ENCODE measurements around the gene ANKK1. TPM values are rescaled to one million over a fixed set of nuclear protein-coding genes. Genes with fewer than 3 reads are reported as not detected.

Gene ANKK1
- total RNA-seq, 1 experiment from 2014 or later: 0.22 TPM

- Histone ChIP-seq H3K27ac (ENCODE audit: low read length) (no peak overlapping the region), H3K79me2 (ENCODE audit: low read length) (no peaks in the 10 kb centered on the region), H3K9me2 (replicated peaks; ENCODE audit: low read length) (no peaks in the 10 kb centered on the region), H3K4me3 (ENCODE audit: low read length) (no peak overlapping the region), H3K27me3 (ENCODE audit: low read length) (peaks cover 9% of the 10 kb centered on the region; the same call in 1 of the 2 replicates), H3K9ac (ENCODE audit: low read length) (no peak overlapping the region), H3K36me3 (ENCODE audit: low read depth, low read length) (no peaks in the 10 kb centered on the region), H3K9me3 (ENCODE audit: low read length) (no peaks in the 10 kb centered on the region), H3F3A (ENCODE audit: low read length, unreplicated experiment) (no peaks in the 10 kb centered on the region), H2AFZ (ENCODE audit: low read length) (no peak overlapping the region), H3K4me1 (ENCODE audit: insufficient read depth, low read length) (no peaks in the 10 kb centered on the region), H4K20me1 (ENCODE audit: low read length) (no peaks in the 10 kb centered on the region), H3K4me2 (ENCODE audit: low read length) (no peak overlapping the region)
- no peak for ATAC-seq
- CTCF ChIA-PET: no interaction called here
- no peak for DNase-seq
- POLR2A ChIA-PET (ENCODE audit: unreplicated experiment): no interaction called here
- intact Hi-C loops (cut with micrococcal nuclease): no loop called here
- TF ChIP-seq EZH2 (IDR thresholded peaks at IDR 0.05; ENCODE audit: low read length, unreplicated experiment) (no peak), EZH2phosphoT487 (IDR thresholded peaks at IDR 0.05; ENCODE audit: borderline replicate concordance, low read length) (no peak)
- TF ChIP-seq, protein P1, sequence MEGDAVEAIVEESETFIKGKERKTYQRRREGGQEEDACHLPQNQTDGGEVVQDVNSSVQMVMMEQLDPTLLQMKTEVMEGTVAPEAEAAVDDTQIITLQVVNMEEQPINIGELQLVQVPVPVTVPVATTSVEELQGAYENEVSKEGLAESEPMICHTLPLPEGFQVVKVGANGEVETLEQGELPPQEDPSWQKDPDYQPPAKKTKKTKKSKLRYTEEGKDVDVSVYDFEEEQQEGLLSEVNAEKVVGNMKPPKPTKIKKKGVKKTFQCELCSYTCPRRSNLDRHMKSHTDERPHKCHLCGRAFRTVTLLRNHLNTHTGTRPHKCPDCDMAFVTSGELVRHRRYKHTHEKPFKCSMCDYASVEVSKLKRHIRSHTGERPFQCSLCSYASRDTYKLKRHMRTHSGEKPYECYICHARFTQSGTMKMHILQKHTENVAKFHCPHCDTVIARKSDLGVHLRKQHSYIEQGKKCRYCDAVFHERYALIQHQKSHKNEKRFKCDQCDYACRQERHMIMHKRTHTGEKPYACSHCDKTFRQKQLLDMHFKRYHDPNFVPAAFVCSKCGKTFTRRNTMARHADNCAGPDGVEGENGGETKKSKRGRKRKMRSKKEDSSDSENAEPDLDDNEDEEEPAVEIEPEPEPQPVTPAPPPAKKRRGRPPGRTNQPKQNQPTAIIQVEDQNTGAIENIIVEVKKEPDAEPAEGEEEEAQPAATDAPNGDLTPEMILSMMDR (conservative IDR thresholded peaks at IDR 0.05; ENCODE audit: low read depth, low read length): no peak
- BruUV-seq (replicated peaks): no TSS peak
Observed at GRCh38 chr11:113397212-113397611, 9.6 kb downstream of the ANKK1 start.

DNA sequence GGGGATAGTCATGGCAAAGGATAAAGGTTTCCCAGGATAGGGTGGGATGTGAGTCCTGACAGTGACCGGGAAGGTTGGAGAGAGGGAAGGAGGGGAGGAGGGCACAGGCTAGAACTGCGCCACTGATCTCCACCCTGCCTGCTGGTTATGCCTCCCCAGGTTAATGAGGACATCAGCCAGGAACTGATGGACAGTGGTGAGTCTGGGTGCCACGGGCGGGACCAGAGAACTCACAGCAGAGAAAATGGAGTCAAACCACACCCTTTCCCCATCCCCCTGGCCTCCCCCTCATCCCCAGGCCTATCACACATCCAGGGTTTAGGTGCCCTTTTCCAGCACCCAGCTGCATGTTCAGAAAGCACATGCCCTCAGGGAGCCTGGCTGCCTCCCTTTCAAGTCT is 10.2 kb downstream of the ANKK1 start:
- Histone ChIP-seq H3K36me3 (ENCODE audit: low read depth, low read length) (no peaks in the 10 kb centered on the region), H3K27ac (ENCODE audit: low read length) (no peak overlapping the region), H3K4me2 (ENCODE audit: low read length) (no peak overlapping the region), H3F3A (ENCODE audit: low read length, unreplicated experiment) (no peaks in the 10 kb centered on the region), H3K9me3 (ENCODE audit: low read length) (no peaks in the 10 kb centered on the region), H3K27me3 (ENCODE audit: low read length) (peaks cover 9% of the 10 kb centered on the region; the same call in 1 of the 2 replicates), H3K9ac (ENCODE audit: low read length) (no peak overlapping the region), H2AFZ (ENCODE audit: low read length) (no peak overlapping the region), H4K20me1 (ENCODE audit: low read length) (no peaks in the 10 kb centered on the region), H3K79me2 (ENCODE audit: low read length) (no peaks in the 10 kb centered on the region), H3K4me1 (ENCODE audit: insufficient read depth, low read length) (no peaks in the 10 kb centered on the region), H3K4me3 (ENCODE audit: low read length) (no peak overlapping the region), H3K9me2 (replicated peaks; ENCODE audit: low read length) (no peaks in the 10 kb centered on the region)
- intact Hi-C loops (cut with micrococcal nuclease): no loop called here
- DNase-seq (no peak), ATAC-seq (no peak)
- TF ChIP-seq EZH2 (IDR thresholded peaks at IDR 0.05; ENCODE audit: low read length, unreplicated experiment) (no peak), EZH2phosphoT487 (IDR thresholded peaks at IDR 0.05; ENCODE audit: borderline replicate concordance, low read length) (no peak)
- TF ChIP-seq, protein P1 (conservative IDR thresholded peaks at IDR 0.05; ENCODE audit: low read depth, low read length): no peak
- CTCF ChIA-PET: no interaction called here
- no TSS peak for BruUV-seq (replicated peaks)
- POLR2A ChIA-PET (ENCODE audit: unreplicated experiment): no interaction called here

DNA sequence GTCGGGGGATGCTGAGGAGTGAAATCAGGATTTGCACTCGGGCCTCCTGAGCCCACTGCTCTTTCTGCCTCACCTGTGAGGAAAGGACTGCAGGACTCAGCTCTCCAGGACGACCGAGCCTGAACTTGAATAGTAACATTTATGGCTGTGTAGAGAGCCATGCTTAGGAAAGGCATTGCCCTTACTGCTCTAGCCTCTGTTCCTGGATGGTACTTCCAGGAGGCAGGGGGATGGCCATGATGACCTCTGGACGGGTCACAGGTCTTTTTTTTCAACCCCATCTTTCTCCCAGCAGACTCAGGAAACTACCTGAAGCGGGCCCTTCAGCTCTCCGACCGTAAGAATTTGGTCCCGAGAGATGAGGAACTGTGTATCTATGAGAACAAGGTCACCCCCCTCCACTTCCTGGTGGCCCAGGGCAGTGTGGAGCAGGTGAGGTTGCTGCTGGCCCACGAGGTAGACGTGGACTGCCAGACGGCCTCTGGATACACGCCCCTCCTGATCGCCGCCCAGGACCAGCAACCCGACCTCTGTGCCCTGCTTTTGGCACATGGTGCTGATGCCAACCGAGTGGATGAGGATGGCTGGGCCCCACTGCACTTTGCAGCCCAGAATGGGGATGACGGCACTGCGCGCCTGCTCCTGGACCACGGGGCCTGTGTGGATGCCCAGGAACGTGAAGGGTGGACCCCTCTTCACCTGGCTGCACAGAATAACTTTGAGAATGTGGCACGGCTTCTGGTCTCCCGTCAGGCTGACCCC is 11.3 kb downstream of the ANKK1 start:
- CTCF ChIA-PET: no interaction called here
- Histone ChIP-seq H2AFZ (ENCODE audit: low read length) (no peak overlapping the region), H3F3A (ENCODE audit: low read length, unreplicated experiment) (no peaks in the 10 kb centered on the region), H3K4me2 (ENCODE audit: low read length) (no peak overlapping the region), H3K9ac (ENCODE audit: low read length) (no peak overlapping the region), H3K4me3 (ENCODE audit: low read length) (no peak overlapping the region), H3K9me3 (ENCODE audit: low read length) (no peaks in the 10 kb centered on the region), H3K79me2 (ENCODE audit: low read length) (no peaks in the 10 kb centered on the region), H3K27ac (ENCODE audit: low read length) (no peak overlapping the region), H3K4me1 (ENCODE audit: insufficient read depth, low read length) (no peaks in the 10 kb centered on the region), H4K20me1 (ENCODE audit: low read length) (no peaks in the 10 kb centered on the region), H3K9me2 (replicated peaks; ENCODE audit: low read length) (no peaks in the 10 kb centered on the region), H3K36me3 (ENCODE audit: low read depth, low read length) (no peaks in the 10 kb centered on the region), H3K27me3 (ENCODE audit: low read length) (peaks cover 9% of the 10 kb centered on the region; the same call in 1 of the 2 replicates)
- TF ChIP-seq EZH2phosphoT487 (IDR thresholded peaks at IDR 0.05; ENCODE audit: borderline replicate concordance, low read length): no peak
- no peak for TF ChIP-seq EZH2 (IDR thresholded peaks at IDR 0.05; ENCODE audit: low read length, unreplicated experiment)
- TF ChIP-seq, protein P1 (conservative IDR thresholded peaks at IDR 0.05; ENCODE audit: low read depth, low read length): no peak
- no peak for ATAC-seq
- no peak for DNase-seq
- intact Hi-C loops (cut with micrococcal nuclease): no loop called here
- no TSS peak for BruUV-seq (replicated peaks)
- POLR2A ChIA-PET (ENCODE audit: unreplicated experiment): no interaction called here
